Stimulated activated CD8-positive, alpha-beta memory T cell treated with anti-CD3 and anti-CD28 coated beads, Interleukin-7, amount 100 ng/mL, for 48 hours (primary cell): ENCODE measurements around the gene ADGRF1.
"Not testable (repeated sequence)": the region's sequence is repeated elsewhere in the genome, so short reads cannot be mapped to it uniquely, and the experiment has no call there.

Source experiments
- DNase-seq, 2 donors: peaks; one replicate each; pipeline ENCODE4 v3.0.0-alpha.2; 2020; ENCODE audit warnings: low read depth in 1 of 2; ENCODE audit errors: extremely low read depth in 1 of 2

ADGRF1 gene

GRCh38 chr6:47023573-47023972, 18.6 kb downstream of the ADGRF1 start:
- DNase-seq, result no peak

DNA sequence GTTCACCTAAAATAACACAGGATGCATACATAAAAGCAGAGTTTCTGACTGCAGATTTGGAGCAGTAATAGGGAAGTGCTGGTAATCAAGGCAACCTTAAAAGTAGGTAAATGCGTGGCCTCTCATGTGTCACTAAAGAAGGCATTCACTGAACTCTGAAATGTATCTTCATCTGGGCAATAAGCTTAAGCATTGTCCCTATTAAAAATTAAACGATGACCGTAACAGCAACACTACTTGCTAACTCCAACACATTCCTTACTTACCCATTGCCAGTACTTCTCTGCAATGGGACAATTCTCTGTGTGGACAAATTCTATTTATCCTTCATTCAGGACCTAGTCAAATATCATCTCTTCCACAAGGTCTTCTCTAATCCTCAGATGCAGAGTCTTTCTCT, 19.9 kb downstream of the ADGRF1 start:
- no peak for DNase-seq

GRCh38 chr6:47019941-47020340, 22.2 kb downstream of the ADGRF1 start:
- DNase-seq, result no peak

DNA sequence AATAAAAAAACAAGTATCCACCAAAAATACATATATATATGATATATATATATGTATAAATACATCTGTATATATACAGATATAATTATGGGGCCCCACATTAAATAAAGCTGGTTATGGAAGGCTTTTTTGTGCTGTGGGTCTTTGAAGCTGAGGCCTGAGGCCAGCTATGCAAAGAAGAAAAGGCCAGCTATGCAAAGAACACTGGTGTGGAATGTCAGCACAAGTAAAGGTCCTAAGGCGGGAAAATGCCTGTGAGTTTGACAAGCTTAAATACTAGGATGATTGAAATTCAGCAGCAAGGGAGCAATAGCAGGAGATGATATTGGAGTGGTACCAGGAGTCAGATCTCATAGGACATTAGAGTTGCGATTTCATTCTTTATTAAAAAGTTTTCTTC, 25.2 kb downstream of the ADGRF1 start:
- no peak for DNase-seq

GRCh38 chr6:47016261-47016660, 25.9 kb downstream of the ADGRF1 start:
- no peak for DNase-seq

- no peak for DNase-seq
Measured at GRCh38 chr6:47014401-47014800, 27.7 kb downstream of the ADGRF1 start.

GRCh38 chr6:47009583-47009982, 32.5 kb downstream of the ADGRF1 start:
- DNase-seq, result no peak

- DNase-seq, result no peak
Measured at GRCh38 chr6:47008397-47008763, 33.8 kb downstream of the ADGRF1 start.

DNA sequence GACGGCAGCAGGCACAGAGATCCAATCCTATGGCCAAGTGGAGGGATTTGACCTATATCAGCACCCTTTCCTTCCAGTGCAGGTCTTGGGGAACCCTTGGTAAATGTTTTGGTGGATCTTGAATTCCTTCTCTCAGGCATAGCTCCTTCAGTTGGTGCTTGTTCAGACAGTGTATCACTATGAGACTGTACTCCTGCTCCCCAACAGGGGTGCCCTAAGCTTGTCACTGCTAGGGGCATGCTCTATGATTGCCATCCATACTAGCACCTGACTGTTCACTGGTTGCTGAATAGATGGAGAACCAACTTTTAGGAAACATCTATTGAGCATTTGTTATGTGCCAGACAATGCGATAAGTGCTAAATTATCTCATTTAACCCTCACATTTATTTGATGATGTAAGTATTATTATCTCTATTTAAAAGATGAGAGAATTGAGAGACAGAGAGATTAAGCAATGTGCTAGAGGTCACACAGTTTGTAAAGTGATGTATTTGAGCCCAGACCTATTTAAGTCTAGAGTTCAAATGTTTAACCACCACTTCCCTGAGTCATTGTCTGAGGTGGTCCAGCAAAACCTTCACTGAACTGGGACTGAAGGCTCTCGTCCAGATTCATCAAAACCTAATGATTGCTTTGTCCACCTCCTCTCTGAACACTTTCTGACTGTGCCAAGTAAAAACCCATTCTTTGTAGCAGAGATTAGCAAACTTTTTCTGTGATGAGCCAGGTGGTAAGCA, 34.3 kb downstream of the ADGRF1 start:
- no peak for DNase-seq

DNA sequence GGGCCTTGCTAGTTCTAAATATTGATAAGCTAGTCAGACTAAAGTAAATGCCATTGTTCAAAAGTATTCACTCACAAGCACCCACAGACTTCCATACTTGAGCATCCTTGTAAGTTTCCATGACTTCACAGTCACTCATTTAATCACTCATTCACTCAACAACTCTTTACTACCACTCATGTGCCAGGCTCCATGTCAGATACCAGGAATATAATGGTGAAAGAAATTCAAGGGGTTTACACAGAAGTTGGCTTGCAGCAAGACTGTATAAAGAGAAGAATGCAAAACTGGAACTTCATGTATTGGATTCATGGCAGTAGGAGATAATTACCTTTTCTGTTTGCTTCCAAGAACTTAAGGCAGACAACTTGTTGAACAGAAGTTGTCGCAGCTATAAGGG, 36.6 kb downstream of the ADGRF1 start:
- DNase-seq, result no peak

GRCh38 chr6:47004463-47004862, 37.7 kb downstream of the ADGRF1 start:
- no peak for DNase-seq

GRCh38 chr6:47000842-47001241, 41.3 kb downstream of the ADGRF1 start:
- no peak for DNase-seq

GRCh38 chr6:46998436-46999017, 43.6 kb downstream of the ADGRF1 start:
- DNase-seq, result no peak

- DNase-seq, result no peak
Measured at GRCh38 chr6:46997646-46998045, 44.5 kb downstream of the ADGRF1 start.

GRCh38 chr6:46996860-46997641, 45.1 kb downstream of the ADGRF1 start:
- no peak for DNase-seq

GRCh38 chr6:46994933-46995332, 47.2 kb downstream of the ADGRF1 start:
- no peak for DNase-seq

DNA sequence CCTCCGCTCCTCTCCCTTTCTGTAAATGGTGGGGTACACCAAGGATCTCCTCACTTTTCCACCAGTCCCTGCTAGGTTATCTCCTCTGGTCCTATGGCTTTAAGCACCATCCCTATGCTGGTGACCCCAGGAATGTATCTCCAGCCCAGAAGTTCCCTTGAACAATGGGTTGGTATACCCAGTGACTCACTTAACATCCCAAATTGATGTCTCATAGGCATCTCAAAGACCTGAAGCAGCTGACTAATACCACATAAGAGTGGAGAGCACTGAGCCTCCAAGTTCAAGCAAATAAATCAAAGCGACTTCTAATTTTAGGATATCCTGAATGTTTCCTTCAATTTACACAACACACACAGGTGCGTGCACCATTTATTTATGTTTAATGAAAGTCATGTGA, 48.3 kb downstream of the ADGRF1 start:
- DNase-seq, result no peak

GRCh38 chr6:46992391-46992790, 49.7 kb downstream of the ADGRF1 start:
- DNase-seq, result not testable (repeated sequence)

GRCh38 chr6:46990818-46991510, 51.2 kb downstream of the ADGRF1 start:
- DNase-seq, result not testable (repeated sequence)

GRCh38 chr6:46990031-46990644, 52.0 kb downstream of the ADGRF1 start:
- DNase-seq, result no peak

DNA sequence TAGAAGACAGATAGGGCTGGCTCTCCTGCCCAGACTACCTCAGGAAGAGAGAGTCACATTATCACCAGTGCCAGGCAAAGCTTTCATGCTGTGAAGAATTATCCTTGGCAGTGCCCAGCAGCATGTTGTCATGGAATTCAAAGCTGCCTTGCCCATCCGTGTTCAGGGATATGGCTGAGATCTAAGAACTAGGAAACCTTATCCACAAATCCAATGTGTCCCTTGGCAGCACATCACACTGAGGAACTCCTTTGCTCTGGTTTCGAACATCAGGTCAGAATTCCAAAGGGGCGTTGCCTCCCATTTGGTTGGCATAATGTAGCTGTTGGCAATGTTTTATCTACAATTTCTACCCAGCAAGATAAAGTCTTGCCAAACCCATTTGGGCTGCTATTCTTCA, 52.7 kb downstream of the ADGRF1 start:
- DNase-seq, result no peak
